GM18873 (cell line): ENCODE measurements around the gene HRH2.
"Not testable (repeated sequence)": the region's sequence is repeated elsewhere in the genome, so short reads cannot be mapped to it uniquely, and the experiment has no call there.

Source experiments
- ATAC-seq: cut with Tn5 transposase; IDR thresholded peaks from one replicate; pipeline ENCODE4 v1.9.1; 2021; ENCODE audit warnings: mild to moderate bottlenecking, moderate library complexity, moderate number of reproducible peaks; ENCODE audit not compliant: unreplicated experiment, low FRiP score

Gene HRH2

GRCh38 chr5:175642998-175643397, 14.9 kb upstream of the HRH2 start:
- ATAC-seq: no peak

DNA sequence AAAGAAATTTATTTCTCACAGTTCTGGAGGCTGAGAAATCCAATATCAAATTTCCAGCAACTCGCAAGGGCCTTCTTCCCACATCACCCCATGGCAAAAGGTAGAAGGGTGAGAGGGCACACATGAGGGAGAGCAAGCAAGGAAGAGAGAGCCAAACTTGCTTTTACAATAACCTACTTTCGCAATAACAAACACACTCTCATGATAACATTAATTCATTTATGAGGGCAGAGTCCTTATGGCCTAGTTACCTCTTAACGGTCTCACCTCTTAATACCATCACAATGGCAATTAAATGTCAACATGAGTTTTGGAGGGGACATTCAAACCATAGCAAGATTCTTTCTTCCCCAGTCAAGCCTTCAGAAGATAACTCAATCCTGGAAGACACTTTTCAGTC, 11.6 kb upstream of the HRH2 start:
- no peak for ATAC-seq

- ATAC-seq: no peak
Measured at GRCh38 chr5:175649967-175650366, 7.9 kb upstream of the HRH2 start.

DNA sequence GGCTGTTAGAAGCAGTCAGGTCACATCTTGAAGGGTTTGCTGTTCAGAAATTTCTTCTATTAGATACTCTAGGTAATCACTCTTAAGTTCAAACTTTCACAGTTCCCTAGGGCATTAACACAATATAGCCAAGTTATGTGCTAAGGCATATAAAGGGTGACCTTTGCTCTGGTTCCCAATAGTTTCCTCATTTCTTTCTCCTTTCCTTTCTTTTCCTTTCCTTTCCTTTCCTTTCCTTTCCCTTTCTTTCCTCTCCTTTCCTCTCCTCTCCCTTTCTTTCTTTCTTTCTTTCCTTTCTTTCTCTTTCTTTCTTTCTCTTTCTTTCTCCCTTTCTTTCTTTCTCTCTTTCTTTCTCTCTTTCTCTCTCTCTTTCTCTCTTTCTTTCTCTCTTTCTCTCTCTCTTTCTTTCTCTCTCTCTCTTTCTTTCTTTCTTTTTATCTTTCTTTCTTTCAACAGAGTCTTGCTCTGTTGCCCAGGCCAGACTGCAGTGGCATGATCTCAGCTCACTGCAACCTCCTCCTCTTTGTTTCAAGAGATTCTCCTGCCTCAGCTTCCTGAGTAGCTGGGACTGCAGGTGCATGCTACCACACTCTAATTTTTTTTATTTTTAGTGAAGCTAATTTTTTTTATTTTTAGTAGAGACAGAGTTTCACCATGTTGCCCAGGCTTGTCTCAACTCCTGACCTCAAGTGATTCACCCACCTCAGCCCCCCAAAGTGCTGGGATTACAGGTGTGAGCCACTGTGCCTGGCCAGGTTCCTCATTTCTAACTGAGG, 7.3 kb upstream of the HRH2 start:
- ATAC-seq: not testable (repeated sequence)

- no peak for ATAC-seq
Measured at GRCh38 chr5:175652741-175653663, 4.9 kb upstream of the HRH2 start.

DNA sequence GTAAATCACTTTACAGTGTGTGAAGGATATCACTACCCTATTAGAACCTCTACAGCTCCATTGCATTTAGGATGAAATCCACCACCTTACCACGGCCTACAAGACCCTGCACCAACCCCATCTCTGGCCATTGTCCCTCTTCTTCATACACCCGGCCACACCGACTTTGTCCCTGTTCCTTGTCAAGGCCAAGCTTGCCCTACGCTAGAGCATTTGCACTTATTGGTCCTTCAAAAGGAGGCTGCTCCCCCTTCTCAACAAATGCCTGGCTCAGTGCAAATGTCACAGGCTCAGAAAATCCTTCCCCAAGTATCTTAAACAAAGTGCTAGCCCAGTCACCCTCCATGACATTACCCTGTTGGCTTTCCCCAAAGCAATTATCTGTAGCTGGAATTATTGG, 4.1 kb upstream of the HRH2 start:
- ATAC-seq: no peak

GRCh38 chr5:175654339-175654738, 3.5 kb upstream of the HRH2 start:
- ATAC-seq: no peak

DNA sequence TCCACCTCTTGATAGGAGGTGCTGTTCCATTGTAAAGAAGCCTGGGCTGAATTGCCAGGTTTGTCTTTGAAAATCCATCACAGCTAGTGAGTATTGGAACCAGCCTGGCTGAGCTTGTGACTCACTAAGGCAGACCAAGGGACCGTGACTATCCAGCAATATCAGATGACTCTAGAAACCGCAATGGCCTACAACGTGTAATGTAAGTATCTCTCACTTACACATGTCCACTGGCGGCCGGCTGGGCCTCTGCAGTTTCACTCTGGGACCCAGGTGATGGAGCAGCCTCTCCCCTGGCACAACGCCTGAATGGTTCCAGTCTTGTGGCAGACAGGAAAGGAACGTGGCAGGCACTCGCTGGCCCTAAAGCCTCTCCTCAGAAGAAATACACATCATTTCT, 3.1 kb upstream of the HRH2 start:
- no peak for ATAC-seq

DNA sequence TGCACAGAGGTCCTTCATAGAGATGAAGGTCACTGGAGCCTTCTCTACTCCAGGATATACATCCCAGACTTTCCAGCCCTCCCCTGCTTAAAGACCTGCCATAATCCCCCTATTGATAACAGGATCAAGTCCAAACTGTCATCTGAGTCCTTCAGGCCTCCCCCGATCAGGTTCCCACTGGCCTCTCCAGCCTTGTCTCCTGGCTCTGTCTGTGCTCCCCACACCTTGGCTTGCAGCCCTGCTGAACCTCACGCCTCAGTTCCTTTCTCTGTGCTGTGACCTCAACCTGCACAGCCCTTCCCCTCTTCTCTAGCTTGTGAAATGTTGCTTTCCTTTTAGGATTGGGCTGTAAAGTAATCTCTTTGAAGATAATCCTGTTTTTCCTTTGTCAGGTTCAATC, 2.5 kb upstream of the HRH2 start:
- ATAC-seq: no peak

DNA sequence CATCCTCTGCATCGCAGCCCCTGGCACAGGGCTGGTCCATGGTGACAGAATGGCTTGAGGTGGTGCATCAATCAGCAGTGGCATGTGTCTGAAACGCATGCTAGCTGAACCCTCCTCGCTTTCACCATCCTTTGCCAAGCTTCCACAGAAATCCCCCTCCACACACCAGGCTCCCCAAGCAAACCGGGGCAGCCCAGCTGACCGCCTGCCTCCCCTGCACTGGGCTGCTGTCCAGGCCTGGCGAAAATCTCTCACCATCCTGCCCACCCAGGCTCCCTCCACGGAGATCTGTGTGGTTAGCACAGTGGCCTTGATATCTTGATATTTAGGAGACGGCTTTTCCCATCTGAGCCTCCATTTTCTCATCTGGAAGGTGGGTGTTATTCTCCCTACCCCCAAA, 905 bp upstream of the HRH2 start:
- no peak for ATAC-seq

GRCh38 chr5:175658299-175659145, 651 bp downstream of the HRH2 start:
- ATAC-seq: no peak

GRCh38 chr5:175659546-175660253, 1.8 kb downstream of the HRH2 start:
- no peak for ATAC-seq

DNA sequence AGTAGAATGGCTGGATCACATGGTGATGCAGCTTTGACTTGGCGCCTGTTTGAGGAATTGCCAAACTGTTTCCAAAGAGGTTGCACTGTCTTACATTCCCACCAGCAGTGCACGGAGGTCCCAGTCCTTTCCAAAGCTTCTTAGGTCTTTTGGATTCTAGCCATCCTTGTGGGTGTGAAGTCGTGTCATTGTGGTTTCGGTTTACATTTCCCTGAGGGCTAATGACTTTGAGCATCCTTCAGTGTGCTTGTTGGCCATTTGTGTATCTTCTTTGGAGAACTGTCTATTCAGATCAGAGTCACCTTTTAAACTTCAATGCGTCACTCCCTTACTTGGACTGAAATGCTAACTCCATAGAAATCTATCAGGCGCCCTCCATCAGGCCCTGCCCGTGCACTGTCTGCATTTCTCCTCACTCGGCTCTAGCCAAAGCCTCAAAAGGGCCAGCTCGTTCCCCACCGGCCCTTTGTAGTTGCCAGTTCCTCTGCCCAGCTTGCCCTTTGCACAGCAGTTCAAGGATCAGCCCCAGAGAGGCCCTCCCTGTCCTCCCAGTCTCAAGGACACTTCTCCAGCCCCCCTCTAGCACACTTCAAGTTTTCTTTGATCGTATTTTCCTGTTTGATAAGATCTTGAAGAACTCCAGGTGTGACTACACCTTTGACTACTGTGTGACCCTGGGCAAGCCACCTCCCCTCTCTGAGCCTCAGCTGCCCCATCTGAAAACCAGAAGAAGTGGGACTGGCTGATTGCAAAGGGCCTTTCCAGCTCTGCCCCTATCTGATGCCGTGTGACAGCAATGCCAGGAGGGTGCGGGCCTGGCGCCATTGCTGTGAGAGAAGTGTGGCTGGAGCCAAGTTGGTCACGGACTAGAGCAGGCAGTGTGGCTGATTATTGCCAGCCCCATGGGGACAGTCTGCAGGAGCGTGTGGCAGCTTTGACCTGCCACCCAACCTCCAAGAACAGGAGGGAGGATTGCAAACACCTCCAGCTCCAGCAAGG, 5.6 kb downstream of the HRH2 start:
- ATAC-seq: no peak

DNA sequence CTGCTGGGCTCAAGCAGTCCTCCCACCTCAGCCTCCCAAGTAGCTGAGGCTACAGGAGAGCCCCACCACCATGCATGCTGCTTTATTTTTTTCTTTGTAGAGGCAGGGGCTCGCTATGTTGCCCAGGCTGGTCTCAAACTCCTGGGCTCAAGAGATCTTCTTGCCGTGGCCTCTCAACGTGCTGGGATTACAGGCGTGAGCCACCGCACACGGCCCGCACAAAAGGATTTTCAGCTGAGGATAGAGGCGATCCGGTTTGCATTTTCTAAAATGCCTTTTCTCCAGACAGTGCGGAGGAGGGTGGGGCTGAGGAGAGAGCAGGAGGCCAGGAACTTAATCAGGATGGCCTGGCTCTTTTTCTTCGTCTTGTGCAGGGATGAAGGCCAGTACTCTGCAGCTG, 6.9 kb downstream of the HRH2 start:
- ATAC-seq: no peak

GRCh38 chr5:175666216-175666615, 8.3 kb downstream of the HRH2 start:
- no peak for ATAC-seq

DNA sequence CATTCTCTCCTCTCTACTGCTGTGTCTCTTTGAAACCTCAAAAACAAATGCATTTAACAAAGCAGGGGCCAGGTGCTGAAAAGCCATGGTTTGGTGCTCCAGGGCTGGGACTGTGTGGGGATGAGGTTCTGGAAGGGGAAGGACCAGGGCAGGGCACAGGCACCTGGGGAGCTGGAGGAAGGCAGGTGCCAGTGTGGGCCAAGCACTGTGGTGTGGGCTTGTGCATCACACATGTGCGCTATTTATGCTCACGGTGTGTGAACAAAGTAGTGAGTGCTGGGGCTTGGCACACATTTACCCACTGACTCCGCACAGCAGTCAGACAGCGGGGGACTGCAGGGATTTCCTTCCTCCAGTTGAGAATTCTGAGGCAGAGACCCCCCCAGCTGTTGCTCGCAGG, 10.1 kb downstream of the HRH2 start:
- ATAC-seq: no peak

DNA sequence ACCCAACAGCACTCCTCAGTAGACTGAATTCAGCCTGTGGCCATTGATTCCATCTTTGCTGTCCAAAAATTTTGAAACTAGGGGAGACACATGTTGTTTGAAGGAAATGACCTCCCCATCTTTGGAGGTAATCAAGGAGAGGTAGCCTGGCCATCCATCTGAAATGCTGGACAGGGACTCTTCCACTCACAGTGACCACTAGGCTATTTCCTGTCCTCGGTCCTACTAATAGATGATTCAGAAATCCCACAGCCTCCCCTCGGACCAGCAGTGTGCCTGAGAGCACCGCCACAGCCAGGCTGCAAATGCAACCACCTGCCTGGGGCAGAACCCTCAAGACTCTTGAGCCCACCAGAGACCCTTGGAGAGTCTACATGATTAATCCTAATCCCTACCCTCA, 12.5 kb downstream of the HRH2 start:
- no peak for ATAC-seq

- no peak for ATAC-seq
Measured at GRCh38 chr5:175671013-175671412, 13.1 kb downstream of the HRH2 start.
